Panc1 (cell line): ENCODE measurements around the gene ROPN1L. TPM values are rescaled to one million over a fixed set of nuclear protein-coding genes. Genes with fewer than 3 reads are reported as not detected.

Source experiments
- ATAC-seq: fragments of 200-7000 bp; cut with Tn5 transposase; 2 replicates; pipeline ENCODE4 v1.9.1; 2020; ENCODE audit warnings: mild to moderate bottlenecking, moderate library complexity
- BruUV-seq: library from RNA; stranded (reverse); fragments of 400-500 nt; replicated peaks from 2 replicates; lab custom pipeline; 2021; lab: Mats Ljungman, UMichigan
- CTCF ChIA-PET: fragments of 300-600 bp; sonication (Branson Sonifier 250); formaldehyde crosslinking; loops from one replicate; lab custom pipeline; 2022; ENCODE audit warnings: antibody characterized with exemption; lab: Charles Lee
- POLR2A ChIA-PET: fragments of 300-600 bp; sonication (Branson Sonifier 250); formaldehyde crosslinking; loops from one replicate; lab custom pipeline; 2022; ENCODE audit warnings: antibody characterized with exemption; lab: Charles Lee
- DNase-seq: peaks from one replicate; pipeline ENCODE4 v3.0.0-alpha.2; 2010; ENCODE audit warnings: low read depth, low spot score
- H3K27ac ChIP-seq: 2 replicates; pipeline ENCODE4 v1.5.1; 2011; ENCODE audit warnings: mild to moderate bottlenecking, low read length, inconsistent platforms
- H3K27me3 ChIP-seq: fragments of 200-500 bp; sonication (Bioruptor generic); 2 replicates; pipeline ENCODE4 v1.6.0; 2014; ENCODE audit warnings: low read length, inconsistent platforms; ENCODE audit not compliant: control insufficient read depth, insufficient read depth
- H3K36me3 ChIP-seq: fragments of 200-500 bp; sonication (Bioruptor generic); 2 replicates; pipeline ENCODE4 v1.5.1; 2014; ENCODE audit warnings: inconsistent platforms, mild to moderate bottlenecking, low read length, moderate library complexity; ENCODE audit not compliant: control insufficient read depth, insufficient read depth
- H3K4me1 ChIP-seq: 2 replicates; pipeline ENCODE4 v1.5.1; 2011; ENCODE audit warnings: inconsistent platforms, mild to moderate bottlenecking, low read length, moderate library complexity; ENCODE audit not compliant: control insufficient read depth, insufficient read depth
- H3K4me3 ChIP-seq, 2 experiments: 2 replicates each; pipeline ENCODE4 v1.5.1; 2011 to 2012; ENCODE audit warnings: low read depth in 2 of 2, low read length in 2 of 2, mild to moderate bottlenecking in 2 of 2, inconsistent platforms in 1 of 2, moderate library complexity in 1 of 2
- H3K9me3 ChIP-seq: fragments of 200-500 bp; sonication (Bioruptor generic); 2 replicates; pipeline ENCODE4 v1.5.1; 2014; ENCODE audit warnings: low read depth, mild to moderate bottlenecking, inconsistent platforms, low read length, moderate library complexity; ENCODE audit not compliant: control insufficient read depth, insufficient read depth
- CTCF ChIP-seq: fragments of 450-650 bp; IDR thresholded peaks from 2 replicates; pipeline ENCODE4 v1.5.1; 2017; ENCODE audit warnings: mild to moderate bottlenecking
- POLR2AphosphoS5 ChIP-seq: IDR thresholded peaks from 2 replicates; pipeline ENCODE4 v1.6.1; 2012; ENCODE audit warnings: mild to moderate bottlenecking, low read depth, low read length, moderate library complexity
- REST ChIP-seq, 2 experiments: IDR thresholded peaks; 2 replicates each; pipeline ENCODE4 v1.6.1; 2011 to 2012; ENCODE audit warnings: low read depth in 2 of 2, control low read depth in 1 of 2, low read length in 1 of 2, mild to moderate bottlenecking in 1 of 2, moderate library complexity in 1 of 2; ENCODE audit not compliant: insufficient read depth in 1 of 2
- SIN3A ChIP-seq: IDR thresholded peaks from 2 replicates; pipeline ENCODE4 v1.6.1; 2012; ENCODE audit warnings: low read depth, mild to moderate bottlenecking, low read length, moderate library complexity, borderline replicate concordance; ENCODE audit not compliant: insufficient read depth
- TCF7L2 ChIP-seq: IDR thresholded peaks from 2 replicates; pipeline ENCODE4 v1.6.1; 2011; ENCODE audit warnings: mild to moderate bottlenecking, low read depth, low read length, inconsistent platforms
- in situ Hi-C: cut with HindIII; loops from 2 replicates; pipeline ENCODE4 v1.10.0; 2016; ENCODE audit warnings: low sequenced_read_pairs, low pct_unique_long_range_greater_than_20kb
- intact Hi-C: fragments of 100-400 bp; cut with micrococcal nuclease; formaldehyde crosslinking; loops from one replicate; pipeline ENCODE4 v1.10.0; 2022; ENCODE audit not compliant: unreplicated experiment
- total RNA-seq: library from RNA; stranded (reverse); gene quantifications from one replicate; pipeline ENCODE4 v1.2.1, GENCODE V29; 2021; ENCODE audit not compliant: unreplicated experiment

The ROPN1L gene
- total RNA-seq, 1 experiment from 2014 or later = 3.0 TPM

GRCh38 chr5:10432059-10433008 lies 9.3 kb upstream of the ROPN1L start:
- ChIA-PET CTCF (no interaction called here), POLR2A (no interaction called here)
- BruUV-seq = no TSS peak
- Histone ChIP-seq H3K36me3 (peaks cover 15% of the 10 kb centered on the region), H3K4me3 (no peak overlapping the region), H3K9me3 (no peaks in the 10 kb centered on the region), H3K4me1 (no peaks in the 10 kb centered on the region), H3K27me3 (no peaks in the 10 kb centered on the region), H3K27ac (no peak overlapping the region)
- intact Hi-C loops = no loop called here
- DNase-seq (no peak), ATAC-seq (peak; percentile 57; the same call in 1 of the 2 replicates)
- TF ChIP-seq TCF7L2 (no peak), POLR2AphosphoS5 (no peak), CTCF (no peak), SIN3A (no peak), REST (IDR thresholded peaks at IDR 0.05; ENCODE audit: insufficient read depth in 1 of 2, low read depth in 2 of 2, low read length in 1 of 2) (no peak)
- in situ Hi-C loops = no loop called here

GRCh38 chr5:10434392-10434791 lies 7.3 kb upstream of the ROPN1L start:
- no peak overlapping the region for H3K27ac ChIP-seq
- ATAC-seq (no peak), DNase-seq (no peak)
- no peaks in the 10 kb centered on the region for H3K27me3 ChIP-seq
- POLR2A ChIA-PET = no interaction called here
- H3K9me3 ChIP-seq = no peaks in the 10 kb centered on the region
- H3K36me3 ChIP-seq = peaks cover 15% of the 10 kb centered on the region
- intact Hi-C loops (no loop called here), in situ Hi-C loops (no loop called here)
- no peaks in the 10 kb centered on the region for H3K4me1 ChIP-seq
- TF ChIP-seq SIN3A = no peak
- TF ChIP-seq CTCF = no peak
- no peak for TF ChIP-seq REST (IDR thresholded peaks at IDR 0.05; ENCODE audit: insufficient read depth in 1 of 2, low read depth in 2 of 2, low read length in 1 of 2)
- TF ChIP-seq TCF7L2 = no peak
- TF ChIP-seq POLR2AphosphoS5 = no peak
- CTCF ChIA-PET = no interaction called here
- BruUV-seq = no TSS peak
- no peak overlapping the region for H3K4me3 ChIP-seq
